ENCODE results near the gene LIPE. TPM values are rescaled to one million over a fixed set of nuclear protein-coding genes. Genes with fewer than 3 reads are reported as not detected.

LIPE gene
- total RNA-seq, 1 experiment from 2014 or later: 21.7 TPM

DNA sequence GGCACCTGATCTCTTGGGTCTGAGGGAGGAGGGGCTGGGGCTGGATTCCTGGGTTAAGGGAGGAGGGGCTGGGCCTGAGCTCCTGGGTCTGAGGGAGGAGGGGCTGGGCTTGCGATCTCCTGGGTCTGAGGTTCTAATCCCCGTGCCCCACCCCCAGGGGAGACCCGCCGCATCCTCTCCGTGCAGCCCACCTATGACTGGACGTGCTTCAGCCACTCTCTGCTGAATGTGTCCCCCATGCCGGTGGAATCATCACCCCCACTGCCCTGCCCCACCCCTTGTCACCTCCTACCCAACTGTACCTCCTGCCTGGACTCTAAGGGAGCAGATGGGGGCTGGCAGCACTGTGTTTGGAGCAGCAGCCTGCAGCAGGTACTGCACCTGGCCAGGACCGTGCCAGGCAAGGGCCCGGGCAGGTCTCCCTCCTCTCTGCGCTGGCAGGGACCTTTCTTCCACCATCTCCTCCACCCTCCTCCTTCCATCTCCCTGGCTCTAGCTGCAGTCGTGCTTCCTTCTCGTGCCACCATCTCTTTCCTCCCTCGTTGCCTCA, 64.2 kb downstream of the LIPE start:
- intact Hi-C loops (cut with micrococcal nuclease; ENCODE audit: unreplicated experiment): no loop called here
- H3K4me1 Mint-ChIP-seq (ENCODE audit: low read depth, unreplicated experiment): peaks cover 14% of the 10 kb centered on the region
- no peak overlapping the region for H3K4me3 ChIP-seq (ENCODE audit: low read depth, low read length)
- BruUV-seq (replicated peaks): no TSS peak
- DNase-seq: no peak
- TF ChIP-seq, protein P1, sequence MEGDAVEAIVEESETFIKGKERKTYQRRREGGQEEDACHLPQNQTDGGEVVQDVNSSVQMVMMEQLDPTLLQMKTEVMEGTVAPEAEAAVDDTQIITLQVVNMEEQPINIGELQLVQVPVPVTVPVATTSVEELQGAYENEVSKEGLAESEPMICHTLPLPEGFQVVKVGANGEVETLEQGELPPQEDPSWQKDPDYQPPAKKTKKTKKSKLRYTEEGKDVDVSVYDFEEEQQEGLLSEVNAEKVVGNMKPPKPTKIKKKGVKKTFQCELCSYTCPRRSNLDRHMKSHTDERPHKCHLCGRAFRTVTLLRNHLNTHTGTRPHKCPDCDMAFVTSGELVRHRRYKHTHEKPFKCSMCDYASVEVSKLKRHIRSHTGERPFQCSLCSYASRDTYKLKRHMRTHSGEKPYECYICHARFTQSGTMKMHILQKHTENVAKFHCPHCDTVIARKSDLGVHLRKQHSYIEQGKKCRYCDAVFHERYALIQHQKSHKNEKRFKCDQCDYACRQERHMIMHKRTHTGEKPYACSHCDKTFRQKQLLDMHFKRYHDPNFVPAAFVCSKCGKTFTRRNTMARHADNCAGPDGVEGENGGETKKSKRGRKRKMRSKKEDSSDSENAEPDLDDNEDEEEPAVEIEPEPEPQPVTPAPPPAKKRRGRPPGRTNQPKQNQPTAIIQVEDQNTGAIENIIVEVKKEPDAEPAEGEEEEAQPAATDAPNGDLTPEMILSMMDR (IDR thresholded peaks at IDR 0.05; ENCODE audit: insufficient read depth in 1 of 2, low read depth in 1 of 2, low read length in 1 of 2, severe bottlenecking in 1 of 2, unreplicated experiment in 1 of 2): no peak
- no peaks in the 10 kb centered on the region for H3K27me3 Mint-ChIP-seq (ENCODE audit: insufficient read depth, unreplicated experiment)
- ChIA-PET POLR2A (no interaction called here), CTCF (no interaction called here)
- H3K9me3 ChIP-seq: no peaks in the 10 kb centered on the region
- H3K36me3 ChIP-seq (ENCODE audit: control insufficient read depth, insufficient read depth, low read length): peaks cover 3% of the 10 kb centered on the region
- no peaks in the 10 kb centered on the region for H3K9me3 Mint-ChIP-seq (ENCODE audit: unreplicated experiment)
- peaks cover 26% of the 10 kb centered on the region for H3K36me3 Mint-ChIP-seq (ENCODE audit: insufficient read depth, unreplicated experiment)
- peaks cover 6% of the 10 kb centered on the region for H3K4me1 ChIP-seq
- H3K4me3 Mint-ChIP-seq (ENCODE audit: unreplicated experiment): no peak overlapping the region
- H3K27me3 ChIP-seq (replicated peaks; ENCODE audit: control insufficient read depth, insufficient read depth, low read length): no peaks in the 10 kb centered on the region
- no peak overlapping the region for H3K27ac Mint-ChIP-seq (ENCODE audit: unreplicated experiment)

DNA sequence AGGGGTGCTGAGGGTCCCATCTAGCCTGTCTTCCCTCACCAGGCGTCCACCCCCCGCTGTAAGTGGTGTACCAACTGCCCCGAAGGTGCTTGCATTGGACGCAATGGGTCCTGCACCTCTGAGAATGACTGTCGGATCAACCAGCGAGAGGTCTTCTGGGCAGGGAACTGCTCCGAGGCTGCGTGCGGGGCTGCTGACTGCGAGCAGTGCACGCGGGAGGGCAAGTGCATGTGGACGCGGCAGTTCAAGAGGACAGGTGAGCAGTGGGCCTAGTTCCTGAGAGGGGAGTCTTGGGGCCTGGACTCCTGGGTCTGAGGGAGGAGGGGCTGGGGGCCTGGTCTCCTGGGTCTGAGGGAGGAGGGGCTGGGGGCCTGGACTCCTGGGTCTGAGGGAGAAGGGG, 64.8 kb downstream of the LIPE start:
- ChIA-PET CTCF (no interaction called here), POLR2A (no interaction called here)
- TF ChIP-seq, protein P1 (IDR thresholded peaks at IDR 0.05; ENCODE audit: insufficient read depth in 1 of 2, low read depth in 1 of 2, low read length in 1 of 2, severe bottlenecking in 1 of 2, unreplicated experiment in 1 of 2): no peak
- Mint-ChIP-seq H3K9me3 (ENCODE audit: unreplicated experiment) (no peaks in the 10 kb centered on the region), H3K27me3 (ENCODE audit: insufficient read depth, unreplicated experiment) (no peaks in the 10 kb centered on the region), H3K27ac (ENCODE audit: unreplicated experiment) (no peak overlapping the region), H3K36me3 (ENCODE audit: insufficient read depth, unreplicated experiment) (peaks cover 30% of the 10 kb centered on the region), H3K4me1 (ENCODE audit: low read depth, unreplicated experiment) (peaks cover 20% of the 10 kb centered on the region), H3K4me3 (ENCODE audit: unreplicated experiment) (no peak overlapping the region)
- peaks cover 3% of the 10 kb centered on the region for H3K36me3 ChIP-seq (ENCODE audit: control insufficient read depth, insufficient read depth, low read length)
- H3K27me3 ChIP-seq (replicated peaks; ENCODE audit: control insufficient read depth, insufficient read depth, low read length): no peaks in the 10 kb centered on the region
- peaks cover 10% of the 10 kb centered on the region for H3K4me1 ChIP-seq
- H3K4me3 ChIP-seq (ENCODE audit: low read depth, low read length): no peak overlapping the region
- no peak for DNase-seq
- BruUV-seq (replicated peaks): no TSS peak
- intact Hi-C loops (cut with micrococcal nuclease; ENCODE audit: unreplicated experiment): no loop called here
- no peaks in the 10 kb centered on the region for H3K9me3 ChIP-seq

DNA sequence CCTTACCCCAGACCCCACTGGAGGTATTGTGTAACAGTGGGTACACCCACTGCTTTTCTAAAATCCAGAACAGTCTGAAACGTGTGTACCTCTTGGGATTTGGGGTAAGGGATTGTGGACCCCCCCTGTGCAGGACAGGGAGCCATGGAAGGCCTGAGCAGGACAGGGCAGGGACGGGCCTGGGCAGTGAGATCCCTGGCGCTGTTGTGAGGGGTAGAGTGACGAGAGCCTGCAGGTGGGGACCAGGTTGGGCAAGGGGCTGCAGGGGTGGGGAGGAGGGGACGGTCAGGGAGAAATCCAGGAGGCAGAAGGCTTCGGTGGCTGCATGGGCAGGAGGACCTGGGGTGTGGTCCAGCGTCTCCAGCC, 65.7 kb downstream of the LIPE start:
- no peaks in the 10 kb centered on the region for H3K9me3 Mint-ChIP-seq (ENCODE audit: unreplicated experiment)
- peaks cover 10% of the 10 kb centered on the region for H3K4me1 ChIP-seq
- H3K36me3 ChIP-seq (ENCODE audit: control insufficient read depth, insufficient read depth, low read length): peaks cover 3% of the 10 kb centered on the region
- ChIA-PET POLR2A (no interaction called here), CTCF (no interaction called here)
- no TSS peak for BruUV-seq (replicated peaks)
- peaks cover 30% of the 10 kb centered on the region for H3K36me3 Mint-ChIP-seq (ENCODE audit: insufficient read depth, unreplicated experiment)
- peaks cover 20% of the 10 kb centered on the region for H3K4me1 Mint-ChIP-seq (ENCODE audit: low read depth, unreplicated experiment)
- no peaks in the 10 kb centered on the region for H3K9me3 ChIP-seq
- TF ChIP-seq, protein P1 (IDR thresholded peaks at IDR 0.05; ENCODE audit: insufficient read depth in 1 of 2, low read depth in 1 of 2, low read length in 1 of 2, severe bottlenecking in 1 of 2, unreplicated experiment in 1 of 2): no peak
- no peak for DNase-seq
- no peak overlapping the region for H3K4me3 Mint-ChIP-seq (ENCODE audit: unreplicated experiment)
- no peak overlapping the region for H3K27ac Mint-ChIP-seq (ENCODE audit: unreplicated experiment)
- no peaks in the 10 kb centered on the region for H3K27me3 ChIP-seq (replicated peaks; ENCODE audit: control insufficient read depth, insufficient read depth, low read length)
- no peak overlapping the region for H3K4me3 ChIP-seq (ENCODE audit: low read depth, low read length)
- intact Hi-C loops (cut with micrococcal nuclease; ENCODE audit: unreplicated experiment): no loop called here
- H3K27me3 Mint-ChIP-seq (ENCODE audit: insufficient read depth, unreplicated experiment): no peaks in the 10 kb centered on the region
